NCI-H748 (cell line): ENCODE data around the gene LYPD6.
A peak's percentile ranks its signal among the peaks of the same experiment; 100 is the strongest.

Experiments used
- DNase-seq: peaks from one replicate; lab custom pipeline; 2025; ENCODE audit not compliant: unreplicated experiment; lab: John Stamatoyannopoulos, UW

Gene LYPD6

GRCh38 chr2:149448315-149448714, 117.9 kb downstream of the LYPD6 start:
- DNase-seq: no peak

- no peak for DNase-seq
Observed at GRCh38 chr2:149449017-149449416, 118.6 kb downstream of the LYPD6 start.

- DNase-seq: peak; percentile 15
Observed at GRCh38 chr2:149451417-149452165, 121.2 kb downstream of the LYPD6 start.

- no peak for DNase-seq
Observed at GRCh38 chr2:149456285-149456684, 125.9 kb downstream of the LYPD6 start.

- no peak for DNase-seq
Observed at GRCh38 chr2:149458502-149458901, 128.1 kb downstream of the LYPD6 start.

- DNase-seq: no peak
Observed at GRCh38 chr2:149463328-149464002, 133.1 kb downstream of the LYPD6 start.

- no peak for DNase-seq
Observed at GRCh38 chr2:149464396-149464795, 134.0 kb downstream of the LYPD6 start.

- no peak for DNase-seq
Observed at GRCh38 chr2:149465873-149466272, 135.5 kb downstream of the LYPD6 start.

- DNase-seq: no peak
Observed at GRCh38 chr2:149466635-149467034, 136.2 kb downstream of the LYPD6 start.

- DNase-seq: no peak
Observed at GRCh38 chr2:149467436-149467835, 137.0 kb downstream of the LYPD6 start.

- no peak for DNase-seq
Observed at GRCh38 chr2:149468636-149469035, 138.2 kb downstream of the LYPD6 start.

- DNase-seq: no peak
Observed at GRCh38 chr2:149470046-149470445, 139.7 kb downstream of the LYPD6 start.

GRCh38 chr2:149472413-149472812, 142.0 kb downstream of the LYPD6 start:
- DNase-seq: no peak

- DNase-seq: no peak
Observed at GRCh38 chr2:149473068-149473467, 142.7 kb downstream of the LYPD6 start.

GRCh38 chr2:149473521-149473920, 143.1 kb downstream of the LYPD6 start:
- no peak for DNase-seq

- no peak for DNase-seq
Observed at GRCh38 chr2:149483004-149483605, 152.7 kb downstream of the LYPD6 start.

- no peak for DNase-seq
Observed at GRCh38 chr2:149486664-149487063, 156.3 kb downstream of the LYPD6 start.

GRCh38 chr2:149487189-149487588, 156.8 kb downstream of the LYPD6 start:
- DNase-seq: no peak

- no peak for DNase-seq
Observed at GRCh38 chr2:149488706-149489440, 158.5 kb downstream of the LYPD6 start.

- DNase-seq: no peak
Observed at GRCh38 chr2:149489452-149489851, 159.1 kb downstream of the LYPD6 start.

GRCh38 chr2:149490296-149490695, 159.9 kb downstream of the LYPD6 start:
- DNase-seq: peak; percentile 12
